Left ventricle myocardium inferior (tissue), 1 donor: ENCODE measurements around the gene MRRF. TPM values are rescaled to one million over a fixed set of nuclear protein-coding genes. Genes with fewer than 3 reads are reported as not detected.
"Not testable (repeated sequence)": the region's sequence is repeated elsewhere in the genome, so short reads cannot be mapped to it uniquely, and the experiment has no call there.

Source experiments
- DNase-seq: peaks from one replicate; pipeline ENCODE4 v3.0.0-alpha.2; 2020
- H3K27ac ChIP-seq: fragments of 200-600 bp; replicated peaks from 2 replicates; pipeline ENCODE4 v1.8.0; 2021
- H3K27me3 ChIP-seq: fragments of 200-600 bp; 2 replicates; pipeline ENCODE4 v1.8.0; 2021; ENCODE audit warnings: low read depth
- H3K36me3 ChIP-seq: fragments of 200-600 bp; 2 replicates; pipeline ENCODE4 v1.8.0; 2021
- H3K4me1 ChIP-seq: fragments of 200-600 bp; 2 replicates; pipeline ENCODE4 v1.8.0; 2021
- H3K4me3 ChIP-seq: fragments of 200-600 bp; 2 replicates; pipeline ENCODE4 v1.8.0; 2021; ENCODE audit warnings: mild to moderate bottlenecking, moderate library complexity
- H3K9me3 ChIP-seq: fragments of 200-600 bp; replicated peaks from 2 replicates; pipeline ENCODE4 v1.8.0; 2021
- intact Hi-C: fragments of 100-400 bp; cut with micrococcal nuclease; formaldehyde crosslinking; loops from one replicate; pipeline ENCODE4 v1.11.0; 2022
- total RNA-seq: library from RNA; stranded (reverse); fragmentation: NEBNext Ultra II Directional; extraction: Animal tissue kit (Norgen Biotek cat#: 25700); gene quantifications from one replicate; pipeline ENCODE4 v1.2.1, GENCODE V29; 2021
- TF ChIP-seq, protein P1 (sequence below): fragments of 200-600 bp; IDR thresholded peaks from 2 replicates; pipeline ENCODE4 v1.8.0; 2021; ENCODE audit warnings: antibody characterized with exemption, mild to moderate bottlenecking, borderline replicate concordance
- donor health status: DM: no; HTN: yes; CAD: no; lungs with severe emphysema.

Gene MRRF
- total RNA-seq, 1 donor from 2014 or later = 35.8 TPM

DNA sequence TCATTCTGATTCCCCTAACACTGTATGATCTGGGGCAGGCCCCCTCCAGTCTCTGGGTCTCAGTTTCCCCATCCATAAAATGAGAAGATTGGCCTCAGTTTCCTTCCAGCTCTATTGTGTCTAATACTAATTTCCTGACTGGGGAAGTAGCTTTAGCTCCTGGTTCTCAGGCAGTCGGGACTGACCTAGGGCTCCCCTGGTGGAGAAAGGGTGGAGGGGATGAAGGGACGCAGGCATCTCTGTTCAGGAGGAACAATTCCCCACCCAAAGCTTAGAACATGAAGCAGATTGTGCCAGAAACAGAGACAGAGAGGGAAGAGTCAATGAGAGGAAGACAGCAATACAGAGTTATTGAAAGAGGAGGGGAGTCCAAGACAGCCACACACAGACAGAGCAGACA is 91.9 kb downstream of the MRRF start:
- Histone ChIP-seq H3K36me3 (no peaks in the 10 kb centered on the region), H3K27ac (no peak overlapping the region), H3K4me3 (no peak overlapping the region), H3K27me3 (no peaks in the 10 kb centered on the region), H3K4me1 (no peaks in the 10 kb centered on the region), H3K9me3 (no peaks in the 10 kb centered on the region)
- TF ChIP-seq, protein P1, sequence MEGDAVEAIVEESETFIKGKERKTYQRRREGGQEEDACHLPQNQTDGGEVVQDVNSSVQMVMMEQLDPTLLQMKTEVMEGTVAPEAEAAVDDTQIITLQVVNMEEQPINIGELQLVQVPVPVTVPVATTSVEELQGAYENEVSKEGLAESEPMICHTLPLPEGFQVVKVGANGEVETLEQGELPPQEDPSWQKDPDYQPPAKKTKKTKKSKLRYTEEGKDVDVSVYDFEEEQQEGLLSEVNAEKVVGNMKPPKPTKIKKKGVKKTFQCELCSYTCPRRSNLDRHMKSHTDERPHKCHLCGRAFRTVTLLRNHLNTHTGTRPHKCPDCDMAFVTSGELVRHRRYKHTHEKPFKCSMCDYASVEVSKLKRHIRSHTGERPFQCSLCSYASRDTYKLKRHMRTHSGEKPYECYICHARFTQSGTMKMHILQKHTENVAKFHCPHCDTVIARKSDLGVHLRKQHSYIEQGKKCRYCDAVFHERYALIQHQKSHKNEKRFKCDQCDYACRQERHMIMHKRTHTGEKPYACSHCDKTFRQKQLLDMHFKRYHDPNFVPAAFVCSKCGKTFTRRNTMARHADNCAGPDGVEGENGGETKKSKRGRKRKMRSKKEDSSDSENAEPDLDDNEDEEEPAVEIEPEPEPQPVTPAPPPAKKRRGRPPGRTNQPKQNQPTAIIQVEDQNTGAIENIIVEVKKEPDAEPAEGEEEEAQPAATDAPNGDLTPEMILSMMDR = no peak
- DNase-seq = no peak
- intact Hi-C loops = loop anchor here (10.0 kb wide), 2 partner anchors 98 to 262 kb away; partner anchors contain the start of gene TTLL11

DNA sequence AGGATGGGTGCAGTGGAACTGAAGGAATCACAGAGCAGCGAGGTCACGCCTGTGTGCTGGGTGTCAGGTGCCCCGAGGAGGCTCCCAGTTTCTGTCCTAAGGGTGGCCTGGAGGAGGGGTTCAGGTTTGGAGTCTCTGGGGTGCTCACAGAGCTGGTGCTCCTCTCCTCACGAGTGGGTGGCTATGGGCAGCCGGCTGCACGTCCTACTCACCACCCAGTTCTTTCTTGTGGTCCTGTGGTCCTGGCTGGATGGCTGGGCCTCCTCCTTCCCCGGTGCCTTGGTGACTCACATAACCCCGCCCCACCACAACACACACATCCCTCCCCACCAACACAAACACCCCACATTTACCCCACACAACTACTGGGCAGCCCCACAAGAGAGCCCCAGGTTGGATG is 96.2 kb downstream of the MRRF start:
- DNase-seq = no peak
- TF ChIP-seq, protein P1 = no peak
- Histone ChIP-seq H3K9me3 (no peaks in the 10 kb centered on the region), H3K36me3 (no peaks in the 10 kb centered on the region), H3K4me3 (no peak overlapping the region), H3K27me3 (no peaks in the 10 kb centered on the region), H3K4me1 (no peaks in the 10 kb centered on the region), H3K27ac (no peak overlapping the region)
- intact Hi-C loops = no loop called here

DNA sequence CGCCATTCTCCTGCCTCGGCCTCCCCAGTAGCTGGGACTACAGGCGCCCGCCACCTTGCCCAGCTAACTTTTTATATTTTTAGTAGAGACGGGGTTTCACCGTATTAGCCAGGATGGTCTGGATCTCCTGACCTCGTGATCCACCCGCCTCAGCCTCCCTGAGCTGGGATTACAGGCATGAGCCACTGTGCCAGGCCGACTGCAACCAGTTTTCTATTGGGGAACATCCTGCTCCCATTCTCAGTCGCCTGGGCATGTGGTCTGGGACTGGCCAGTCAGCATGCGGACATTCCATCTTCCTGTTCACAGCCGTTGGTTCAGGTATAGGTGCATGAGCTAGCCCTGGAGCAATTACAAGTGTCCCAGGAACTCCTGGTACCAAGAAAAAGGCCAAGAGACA is 98.4 kb downstream of the MRRF start:
- H3K9me3 ChIP-seq, DNase-seq, H3K4me3 ChIP-seq, H3K4me1 ChIP-seq, H3K27me3 ChIP-seq, H3K36me3 ChIP-seq, intact Hi-C loops, H3K27ac ChIP-seq: not testable (repeated sequence)

DNA sequence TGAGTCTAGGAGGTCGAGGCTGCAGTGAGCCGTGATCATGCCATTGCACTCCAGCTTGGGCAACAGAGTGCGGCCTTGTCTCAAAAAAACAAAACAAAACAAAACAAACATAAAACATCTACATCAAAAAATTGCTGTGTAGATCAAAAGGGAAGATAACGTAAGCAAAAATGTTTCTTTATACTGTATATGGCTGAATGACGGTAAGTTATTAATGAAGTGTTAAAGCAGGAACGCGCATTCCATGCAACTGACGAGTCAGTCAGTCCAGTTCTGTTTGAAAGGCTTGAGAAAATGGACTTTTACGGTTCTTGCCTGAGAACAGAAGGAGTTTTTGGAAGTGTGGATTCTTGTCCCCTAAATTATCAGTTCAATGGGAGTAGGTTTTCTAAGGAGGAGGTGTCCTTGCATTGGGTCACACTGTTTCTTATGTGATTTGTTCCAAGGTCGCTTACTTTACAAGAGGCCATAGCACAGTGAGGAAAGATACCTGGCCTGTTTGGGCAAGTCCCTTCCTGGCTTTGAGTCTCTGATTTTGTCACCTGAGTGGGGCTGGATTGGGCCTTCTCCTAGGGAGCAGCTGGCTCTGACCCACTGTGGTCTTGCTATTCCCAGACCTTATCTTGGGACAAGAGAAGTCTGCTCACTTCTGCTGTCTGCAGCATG is 99.6 kb downstream of the MRRF start:
- peak overlapping the region; percentile 9 for H3K27ac ChIP-seq
- no peaks in the 10 kb centered on the region for H3K4me1 ChIP-seq
- intact Hi-C loops = no loop called here
- no peaks in the 10 kb centered on the region for H3K9me3 ChIP-seq
- H3K36me3 ChIP-seq = no peaks in the 10 kb centered on the region
- no peak overlapping the region for H3K4me3 ChIP-seq
- no peaks in the 10 kb centered on the region for H3K27me3 ChIP-seq
- TF ChIP-seq, protein P1 = no peak
- DNase-seq = no peak

DNA sequence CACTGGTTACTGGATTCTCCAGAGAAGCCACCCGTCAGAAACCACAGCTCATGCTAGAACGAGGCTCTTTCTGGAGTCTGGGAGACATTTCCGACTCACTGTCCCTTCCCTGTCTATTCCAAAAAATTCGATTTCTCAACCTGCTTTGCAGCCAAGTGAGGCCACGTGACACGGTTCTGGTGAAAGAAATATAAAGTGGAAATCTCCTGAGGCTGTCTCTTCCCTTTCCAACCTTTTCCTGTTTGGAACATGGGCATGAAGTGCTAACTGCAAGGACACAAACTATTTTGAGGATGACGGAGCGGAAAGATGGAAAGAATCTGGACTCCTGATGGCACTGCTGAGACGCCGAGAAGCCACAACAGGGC is 100.1 kb downstream of the MRRF start:
- H3K27me3 ChIP-seq = no peaks in the 10 kb centered on the region
- H3K36me3 ChIP-seq = no peaks in the 10 kb centered on the region
- H3K9me3 ChIP-seq = no peaks in the 10 kb centered on the region
- peak overlapping the region; percentile 9 for H3K27ac ChIP-seq
- intact Hi-C loops = no loop called here
- TF ChIP-seq, protein P1 = no peak
- no peaks in the 10 kb centered on the region for H3K4me1 ChIP-seq
- H3K4me3 ChIP-seq = no peak overlapping the region
- no peak for DNase-seq

DNA sequence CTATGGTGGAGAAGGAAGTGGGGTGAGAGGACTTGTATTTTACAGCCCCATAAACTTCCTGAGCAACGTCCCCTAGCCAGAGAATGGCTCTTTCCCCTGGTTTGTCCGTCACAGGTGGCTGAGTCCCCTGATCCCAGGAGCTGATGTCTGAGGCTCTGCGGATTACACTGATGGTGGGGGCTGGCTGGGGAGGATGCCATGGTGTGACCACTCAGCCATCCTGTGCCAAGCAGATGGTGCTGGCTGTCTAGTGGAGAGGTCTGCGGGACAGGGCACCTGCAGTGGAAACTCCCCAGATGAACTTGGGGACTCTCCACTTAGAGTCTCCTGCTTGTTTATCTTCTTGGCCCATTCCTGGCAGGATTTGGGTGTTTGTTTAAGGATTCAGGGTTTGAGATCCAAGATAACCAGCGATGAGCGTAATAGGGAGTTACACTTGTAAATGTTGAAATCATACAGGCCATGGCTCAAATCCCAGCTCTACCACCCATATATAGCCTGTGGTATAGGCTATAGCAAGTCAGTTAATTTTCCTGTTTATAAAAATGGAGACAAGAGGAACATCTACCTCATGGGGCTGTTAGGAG is 101.5 kb downstream of the MRRF start:
- H3K27me3 ChIP-seq = peaks cover 11% of the 10 kb centered on the region
- no peak for DNase-seq
- H3K4me1 ChIP-seq = peaks cover 9% of the 10 kb centered on the region
- no peaks in the 10 kb centered on the region for H3K9me3 ChIP-seq
- no peak overlapping the region for H3K4me3 ChIP-seq
- no peaks in the 10 kb centered on the region for H3K36me3 ChIP-seq
- TF ChIP-seq, protein P1 = no peak
- H3K27ac ChIP-seq = no peak overlapping the region
- intact Hi-C loops = no loop called here
